ENCODE measurements around the gene PACC1.

The PACC1 gene

DNA sequence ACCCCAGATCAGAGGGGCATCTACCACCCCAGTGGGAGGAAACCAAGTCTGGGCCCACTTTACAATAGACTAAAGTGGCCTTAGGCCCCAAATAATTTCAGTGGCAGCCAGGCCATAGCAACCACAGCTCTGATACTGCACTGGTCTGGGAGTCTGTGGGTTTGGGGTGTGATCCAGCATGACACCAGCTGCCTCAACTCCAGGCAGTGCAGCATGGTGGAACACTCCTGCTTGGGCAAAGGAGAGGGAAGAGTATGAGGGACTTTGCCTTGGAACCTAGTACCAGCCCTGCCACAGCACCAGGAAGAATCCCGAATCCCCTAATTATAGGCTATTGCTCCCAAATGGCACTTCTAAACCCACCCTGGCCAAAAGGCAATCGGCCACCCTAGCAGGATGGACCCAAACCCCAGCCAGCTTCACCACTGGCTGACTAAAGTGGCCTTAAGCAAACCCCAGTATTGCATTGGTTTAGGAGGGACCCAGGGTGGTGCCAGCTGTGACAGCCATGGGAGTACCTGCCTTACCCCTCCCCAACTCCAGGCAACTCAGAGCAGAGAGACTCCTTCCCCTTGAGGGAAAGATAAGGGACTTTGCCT is 47.1 kb downstream of the PACC1 start:
- Histone ChIP-seq H3K36me3 (ENCODE audit: control insufficient read depth, insufficient read depth, low read length) (peaks cover 10% of the 10 kb centered on the region), H3K4me3 (ENCODE audit: insufficient read depth, low read depth, low read length) (no peak overlapping the region), H3K27me3 (ENCODE audit: control insufficient read depth, insufficient read depth, low read length, poor library complexity, severe bottlenecking) (no peaks in the 10 kb centered on the region), H3K4me1 (ENCODE audit: control insufficient read depth, insufficient read depth, low read length) (no peaks in the 10 kb centered on the region), H3K9me3 (ENCODE audit: control insufficient read depth, low read length) (no peaks in the 10 kb centered on the region), H3K27ac (ENCODE audit: insufficient read depth, low read depth, low read length, poor library complexity, severe bottlenecking) (no peak overlapping the region)
- WGBS, 2 experiments = 93 to 96% methylated on average over 2 of the region's 2 CpGs

DNA sequence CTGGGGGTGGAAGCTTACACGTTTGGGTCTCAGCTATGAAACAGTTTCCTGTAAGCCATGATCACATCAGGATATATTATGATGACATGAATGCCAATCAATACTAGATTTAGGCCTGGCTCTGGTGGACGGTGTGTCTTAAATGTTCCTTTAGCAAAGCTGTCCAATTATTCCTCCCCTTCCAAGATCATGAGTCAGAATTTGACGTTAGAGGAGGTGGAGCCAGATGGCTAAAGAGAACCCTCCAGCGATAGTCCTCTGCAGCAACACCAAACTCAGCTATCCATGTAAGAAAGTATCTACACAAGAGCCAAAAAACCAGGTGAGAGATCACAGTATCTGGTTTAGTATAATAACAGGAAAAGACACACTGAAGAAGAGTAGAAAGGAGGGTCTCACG is 47.8 kb downstream of the PACC1 start:
- H3K27me3 ChIP-seq (ENCODE audit: control insufficient read depth, insufficient read depth, low read length, poor library complexity, severe bottlenecking) = no peaks in the 10 kb centered on the region
- H3K27ac ChIP-seq (ENCODE audit: insufficient read depth, low read depth, low read length, poor library complexity, severe bottlenecking) = no peak overlapping the region
- WGBS, 2 experiments = 97 to 98% methylated on average over 5 of the region's 5 CpGs
- H3K36me3 ChIP-seq (ENCODE audit: control insufficient read depth, insufficient read depth, low read length) = peaks cover 10% of the 10 kb centered on the region
- H3K4me1 ChIP-seq (ENCODE audit: control insufficient read depth, insufficient read depth, low read length) = no peaks in the 10 kb centered on the region
- H3K4me3 ChIP-seq (ENCODE audit: insufficient read depth, low read depth, low read length) = no peak overlapping the region
- no peaks in the 10 kb centered on the region for H3K9me3 ChIP-seq (ENCODE audit: control insufficient read depth, low read length)

DNA sequence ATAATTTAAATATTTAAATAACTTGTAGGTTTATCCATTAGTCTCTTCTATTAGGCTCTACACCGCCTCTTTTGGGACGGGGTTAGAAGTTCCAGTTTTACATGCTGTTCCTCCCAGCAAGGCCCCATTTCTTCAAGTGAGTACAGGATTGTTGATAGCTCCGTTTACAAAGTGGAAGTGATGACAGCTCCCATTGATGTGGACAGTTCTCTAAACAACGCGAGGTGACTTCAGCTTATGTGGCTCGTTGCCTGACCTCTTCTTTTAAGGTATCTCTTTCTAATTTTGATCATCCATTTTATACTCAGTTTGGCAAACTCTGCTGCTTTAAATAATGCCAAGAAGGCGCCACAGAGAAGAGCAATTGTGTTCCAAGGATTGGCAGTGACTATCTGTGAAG is 49.7 kb downstream of the PACC1 start:
- no peak overlapping the region for H3K27ac ChIP-seq (ENCODE audit: insufficient read depth, low read depth, low read length, poor library complexity, severe bottlenecking)
- peaks cover 6% of the 10 kb centered on the region for H3K36me3 ChIP-seq (ENCODE audit: control insufficient read depth, insufficient read depth, low read length)
- 91 to 94% methylated on average over 7 of the region's 7 CpGs for whole genome bisulfite sequencing, 2 experiments
- H3K27me3 ChIP-seq (ENCODE audit: control insufficient read depth, insufficient read depth, low read length, poor library complexity, severe bottlenecking) = no peaks in the 10 kb centered on the region
- H3K9me3 ChIP-seq (ENCODE audit: control insufficient read depth, low read length) = no peaks in the 10 kb centered on the region
- H3K4me3 ChIP-seq (ENCODE audit: insufficient read depth, low read depth, low read length) = no peak overlapping the region
- H3K4me1 ChIP-seq (ENCODE audit: control insufficient read depth, insufficient read depth, low read length) = no peaks in the 10 kb centered on the region

DNA sequence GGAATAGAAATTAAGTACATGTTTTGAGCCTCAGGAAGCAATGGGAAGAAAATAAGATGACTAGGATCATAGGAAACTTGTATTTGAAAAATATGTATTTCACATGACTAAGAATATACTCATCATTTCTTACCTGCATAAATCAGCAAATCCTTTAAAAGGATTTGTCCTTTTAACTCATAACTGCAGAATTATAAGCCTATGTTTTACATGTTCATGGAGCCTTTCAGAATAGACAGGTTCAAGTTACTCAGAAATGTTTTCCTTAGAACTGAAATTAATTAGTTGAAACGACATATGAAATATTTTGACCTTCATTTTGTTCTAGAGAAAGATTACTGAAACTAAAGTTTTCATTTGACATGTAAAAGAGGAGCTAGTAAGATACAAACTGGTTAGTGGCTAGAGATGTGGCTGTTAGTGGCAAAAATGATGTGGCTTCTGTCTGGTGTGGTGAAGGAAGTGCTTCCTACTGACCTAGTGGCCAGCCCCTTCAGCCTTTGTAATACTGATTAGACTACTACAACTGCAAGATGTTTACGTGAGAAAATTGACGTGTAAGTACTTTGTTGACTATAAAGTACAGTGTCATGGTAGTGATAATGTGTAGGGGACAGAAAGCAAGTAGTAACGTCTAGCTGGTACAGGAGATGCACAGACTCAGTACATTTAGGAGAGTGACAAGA is 54.7 kb downstream of the PACC1 start:
- Histone ChIP-seq H3K36me3 (ENCODE audit: control insufficient read depth, insufficient read depth, low read length) (peaks cover 10% of the 10 kb centered on the region), H3K27ac (ENCODE audit: insufficient read depth, low read depth, low read length, poor library complexity, severe bottlenecking) (no peak overlapping the region), H3K4me1 (ENCODE audit: control insufficient read depth, insufficient read depth, low read length) (no peaks in the 10 kb centered on the region), H3K4me3 (ENCODE audit: insufficient read depth, low read depth, low read length) (no peak overlapping the region), H3K27me3 (ENCODE audit: control insufficient read depth, insufficient read depth, low read length, poor library complexity, severe bottlenecking) (no peaks in the 10 kb centered on the region), H3K9me3 (ENCODE audit: control insufficient read depth, low read length) (no peaks in the 10 kb centered on the region)
- WGBS, 2 experiments = 95 to 96% methylated on average over 4 of the region's 4 CpGs

DNA sequence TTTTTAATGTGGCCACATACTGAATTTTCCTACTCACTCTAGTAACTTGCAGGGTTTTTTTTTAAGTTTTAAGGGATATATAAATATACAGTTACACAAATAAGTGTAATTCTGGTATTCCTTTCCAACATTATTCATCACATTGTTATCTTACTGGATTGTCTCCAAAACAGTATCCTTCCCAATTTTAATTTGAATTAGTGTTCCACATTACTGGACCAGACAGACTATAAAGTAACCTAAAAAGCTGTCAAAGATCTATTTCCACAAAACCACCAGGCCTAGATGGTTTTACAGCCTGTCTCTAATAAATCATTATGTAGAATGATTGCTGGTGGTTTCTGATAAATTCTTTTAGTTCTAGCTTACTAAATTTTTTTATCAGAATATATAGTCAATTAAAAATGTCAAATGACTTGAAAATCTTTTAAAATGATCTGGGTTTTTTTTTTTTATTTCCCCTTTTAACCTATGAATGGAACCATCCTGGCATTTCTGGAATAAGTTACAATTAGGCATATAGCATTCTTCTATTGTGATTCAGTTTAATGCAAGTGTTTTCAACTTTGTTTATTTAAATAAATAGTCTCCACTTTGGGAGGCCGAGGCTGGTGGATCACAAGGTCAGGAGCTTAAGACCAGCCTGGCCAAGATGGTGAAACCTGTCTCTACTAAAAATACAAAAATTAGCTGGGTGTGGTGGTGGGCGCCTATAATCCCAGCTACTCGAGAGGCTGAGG is 59.3 kb downstream of the PACC1 start:
- Histone ChIP-seq H3K4me1 (ENCODE audit: control insufficient read depth, insufficient read depth, low read length) (no peaks in the 10 kb centered on the region), H3K27ac (ENCODE audit: insufficient read depth, low read depth, low read length, poor library complexity, severe bottlenecking) (no peak overlapping the region), H3K9me3 (ENCODE audit: control insufficient read depth, low read length) (no peaks in the 10 kb centered on the region), H3K4me3 (ENCODE audit: insufficient read depth, low read depth, low read length) (no peak overlapping the region), H3K36me3 (ENCODE audit: control insufficient read depth, insufficient read depth, low read length) (peaks cover 3% of the 10 kb centered on the region), H3K27me3 (ENCODE audit: control insufficient read depth, insufficient read depth, low read length, poor library complexity, severe bottlenecking) (no peaks in the 10 kb centered on the region)
- 93 to 100% methylated on average over 3 of the region's 3 CpGs for whole genome bisulfite sequencing, 2 experiments

DNA sequence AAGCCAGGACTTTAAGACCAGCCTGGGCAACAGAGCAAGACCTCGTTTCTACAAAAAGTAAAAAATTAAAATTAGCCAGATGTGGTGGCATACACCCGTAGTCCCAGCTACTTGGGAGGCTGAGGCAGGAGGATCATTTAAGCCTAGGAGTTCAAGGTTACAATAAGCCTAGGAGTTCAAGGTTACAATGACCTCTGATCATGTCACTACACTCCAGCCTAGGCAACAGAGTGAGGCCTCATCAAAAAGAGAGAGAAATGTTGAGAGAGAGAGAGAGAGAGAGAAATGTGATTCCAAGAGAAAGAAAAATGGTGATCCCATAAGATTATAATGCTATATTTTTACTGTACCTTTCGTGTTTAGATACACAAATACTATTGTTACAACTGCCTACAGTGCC is 60.2 kb downstream of the PACC1 start:
- H3K4me3 ChIP-seq (ENCODE audit: insufficient read depth, low read depth, low read length) = no peak overlapping the region
- no peaks in the 10 kb centered on the region for H3K27me3 ChIP-seq (ENCODE audit: control insufficient read depth, insufficient read depth, low read length, poor library complexity, severe bottlenecking)
- 77 to 87% methylated on average over 3 of the region's 3 CpGs for WGBS, 2 experiments
- no peak overlapping the region for H3K27ac ChIP-seq (ENCODE audit: insufficient read depth, low read depth, low read length, poor library complexity, severe bottlenecking)
- H3K36me3 ChIP-seq (ENCODE audit: control insufficient read depth, insufficient read depth, low read length) = peaks cover 3% of the 10 kb centered on the region
- no peaks in the 10 kb centered on the region for H3K4me1 ChIP-seq (ENCODE audit: control insufficient read depth, insufficient read depth, low read length)
- no peaks in the 10 kb centered on the region for H3K9me3 ChIP-seq (ENCODE audit: control insufficient read depth, low read length)

DNA sequence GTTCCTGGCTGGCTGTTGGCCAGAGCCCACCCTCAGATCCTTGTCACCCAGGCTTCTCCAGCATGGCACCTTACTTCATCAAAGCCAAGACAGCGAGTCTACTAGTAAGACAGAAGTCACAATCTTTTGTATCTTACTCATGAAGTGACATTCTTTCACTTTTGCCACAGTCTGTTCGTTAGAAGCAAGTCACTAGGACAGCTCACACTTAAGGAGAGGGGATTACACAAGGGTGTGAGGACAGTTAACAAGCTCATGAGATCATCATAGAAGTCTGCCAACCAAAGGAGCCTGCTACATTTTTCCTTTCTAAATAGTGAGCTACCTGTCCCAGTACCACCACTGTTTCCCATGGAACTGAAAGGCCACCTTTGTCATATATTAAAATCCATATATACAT is 61.5 kb downstream of the PACC1 start:
- WGBS, 2 experiments = 85 to 97% methylated on average over 2 of the region's 2 CpGs
- H3K27ac ChIP-seq (ENCODE audit: insufficient read depth, low read depth, low read length, poor library complexity, severe bottlenecking) = no peak overlapping the region

DNA sequence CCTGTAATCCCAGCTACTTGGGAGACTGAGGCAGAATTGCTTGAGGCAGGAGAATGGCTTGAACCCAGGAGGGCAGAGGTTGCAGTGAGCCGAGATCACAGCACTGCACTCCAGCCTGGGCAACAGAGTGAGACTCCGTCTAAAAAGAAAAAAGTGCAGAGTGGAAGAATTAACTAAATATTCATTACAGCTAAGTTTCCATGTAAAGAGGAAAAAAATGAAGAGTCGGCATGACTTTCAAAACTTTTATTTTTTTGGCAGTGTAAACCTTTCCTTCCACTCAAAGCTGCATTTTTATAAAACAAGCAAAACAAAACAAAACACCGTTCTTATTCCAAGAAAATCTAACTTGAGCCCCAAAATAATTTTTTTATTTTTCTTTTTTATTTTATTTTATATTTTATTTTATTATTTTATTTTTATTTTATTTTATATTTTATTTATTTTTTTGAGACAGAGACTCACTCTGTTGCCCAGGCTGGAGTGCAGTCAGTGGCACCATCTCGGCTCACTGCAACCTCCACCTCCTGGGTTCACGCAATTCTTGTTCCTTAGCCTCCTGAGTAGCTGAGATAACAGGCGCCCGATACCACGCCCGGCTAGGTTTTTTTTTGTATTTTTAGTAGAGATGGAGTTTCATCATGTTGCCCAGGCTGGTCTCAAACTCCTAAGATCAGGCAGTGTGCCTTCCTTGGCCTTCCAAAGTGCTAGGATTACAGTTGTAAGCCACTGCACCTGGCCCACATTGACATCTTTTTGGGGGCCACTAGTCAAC is 62.9 kb downstream of the PACC1 start:
- H3K27ac ChIP-seq (ENCODE audit: insufficient read depth, low read depth, low read length, poor library complexity, severe bottlenecking) = no peak overlapping the region
- WGBS, 2 experiments = 92 to 95% methylated on average over 9 to 10 of the region's 10 CpGs
- H3K4me3 ChIP-seq (ENCODE audit: insufficient read depth, low read depth, low read length) = no peak overlapping the region
- no peaks in the 10 kb centered on the region for H3K9me3 ChIP-seq (ENCODE audit: control insufficient read depth, low read length)
- no peaks in the 10 kb centered on the region for H3K27me3 ChIP-seq (ENCODE audit: control insufficient read depth, insufficient read depth, low read length, poor library complexity, severe bottlenecking)
- H3K36me3 ChIP-seq (ENCODE audit: control insufficient read depth, insufficient read depth, low read length) = no peaks in the 10 kb centered on the region
- no peaks in the 10 kb centered on the region for H3K4me1 ChIP-seq (ENCODE audit: control insufficient read depth, insufficient read depth, low read length)

More for the DNA sequence above, 61.5 kb downstream of the PACC1 start:
- no peak overlapping the region for H3K4me3 ChIP-seq (ENCODE audit: insufficient read depth, low read depth, low read length)
- H3K4me1 ChIP-seq (ENCODE audit: control insufficient read depth, insufficient read depth, low read length) = no peaks in the 10 kb centered on the region
- H3K27me3 ChIP-seq (ENCODE audit: control insufficient read depth, insufficient read depth, low read length, poor library complexity, severe bottlenecking) = no peaks in the 10 kb centered on the region
- peaks cover 3% of the 10 kb centered on the region for H3K36me3 ChIP-seq (ENCODE audit: control insufficient read depth, insufficient read depth, low read length)
- H3K9me3 ChIP-seq (ENCODE audit: control insufficient read depth, low read length) = no peaks in the 10 kb centered on the region

DNA sequence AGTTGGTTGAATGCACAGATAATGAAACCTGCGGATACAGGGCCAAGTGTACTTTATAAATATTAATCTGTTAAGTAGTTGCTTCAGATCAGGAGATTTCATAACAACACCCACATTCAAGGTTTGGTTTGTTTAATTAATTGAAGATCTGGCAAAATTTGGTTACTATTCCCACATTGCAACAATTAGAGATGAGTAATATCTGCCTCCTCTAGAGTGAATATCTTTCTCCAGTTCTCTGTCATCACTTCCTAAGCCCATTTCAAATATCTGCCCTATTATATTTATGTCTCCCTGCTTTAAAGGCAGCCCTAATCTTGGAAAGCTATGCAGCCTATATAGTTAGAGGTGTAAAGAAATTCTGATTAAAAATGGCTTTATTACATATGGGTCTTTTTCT is 68.1 kb downstream of the PACC1 start:
- Histone ChIP-seq H3K9me3 (ENCODE audit: control insufficient read depth, low read length) (no peaks in the 10 kb centered on the region), H3K27me3 (ENCODE audit: control insufficient read depth, insufficient read depth, low read length, poor library complexity, severe bottlenecking) (no peaks in the 10 kb centered on the region), H3K4me3 (ENCODE audit: insufficient read depth, low read depth, low read length) (no peak overlapping the region), H3K4me1 (ENCODE audit: control insufficient read depth, insufficient read depth, low read length) (no peaks in the 10 kb centered on the region), H3K36me3 (ENCODE audit: control insufficient read depth, insufficient read depth, low read length) (no peaks in the 10 kb centered on the region), H3K27ac (ENCODE audit: insufficient read depth, low read depth, low read length, poor library complexity, severe bottlenecking) (no peak overlapping the region)
- 100% methylated on average over 1 of the region's 1 CpG; no CpG with 5 or more reads in 1 of the 2 experiments for WGBS, 2 experiments

DNA sequence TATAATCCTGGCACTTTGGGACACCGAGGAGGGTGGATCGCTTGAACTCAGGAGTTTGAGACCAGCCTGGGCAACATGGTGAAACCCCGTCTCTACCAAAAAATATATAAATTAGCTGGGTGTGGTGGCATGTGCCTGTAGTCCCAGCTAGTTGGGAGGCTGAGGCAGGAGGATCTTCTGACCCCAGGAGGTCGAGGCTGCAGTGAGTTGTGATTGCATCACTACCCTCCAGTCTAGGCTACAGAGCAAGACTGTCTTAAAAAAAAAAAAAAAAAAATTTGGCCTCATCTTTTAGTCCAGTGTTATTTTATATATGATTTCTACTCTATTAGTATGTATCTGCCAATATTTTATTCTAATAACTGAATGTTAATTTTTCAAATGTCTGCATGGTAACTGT is 69.8 kb downstream of the PACC1 start:
- Histone ChIP-seq H3K36me3 (ENCODE audit: control insufficient read depth, insufficient read depth, low read length) (no peaks in the 10 kb centered on the region), H3K9me3 (ENCODE audit: control insufficient read depth, low read length) (no peaks in the 10 kb centered on the region)

More for the DNA sequence above, 69.8 kb downstream of the PACC1 start:
- Histone ChIP-seq H3K27me3 (ENCODE audit: control insufficient read depth, insufficient read depth, low read length, poor library complexity, severe bottlenecking) (no peaks in the 10 kb centered on the region), H3K27ac (ENCODE audit: insufficient read depth, low read depth, low read length, poor library complexity, severe bottlenecking) (no peak overlapping the region), H3K4me1 (ENCODE audit: control insufficient read depth, insufficient read depth, low read length) (no peaks in the 10 kb centered on the region), H3K4me3 (ENCODE audit: insufficient read depth, low read depth, low read length) (no peak overlapping the region)
- WGBS, 2 experiments = 95 to 98% methylated on average over 4 of the region's 4 CpGs
